GM18907 (cell line): ENCODE data around the gene ADAMTS4.

Experiments
- ATAC-seq: cut with Tn5 transposase; IDR thresholded peaks from one replicate; pipeline ENCODE4 v1.9.1; 2021; ENCODE audit warnings: mild to moderate bottlenecking, moderate library complexity; ENCODE audit not compliant: unreplicated experiment

The ADAMTS4 gene

GRCh38 chr1:161176468-161177111 is 22.3 kb downstream of the ADAMTS4 start:
- peak; percentile 6 for ATAC-seq

GRCh38 chr1:161175771-161176453 is 22.9 kb downstream of the ADAMTS4 start:
- ATAC-seq: no peak

GRCh38 chr1:161174911-161175310 is 23.9 kb downstream of the ADAMTS4 start:
- ATAC-seq: no peak

GRCh38 chr1:161173711-161174110 is 25.1 kb downstream of the ADAMTS4 start:
- no peak for ATAC-seq

- no peak for ATAC-seq
Measured at GRCh38 chr1:161172776-161173376, 26.0 kb downstream of the ADAMTS4 start.

GRCh38 chr1:161172349-161172748 is 26.5 kb downstream of the ADAMTS4 start:
- ATAC-seq: no peak

- no peak for ATAC-seq
Measured at GRCh38 chr1:161171696-161172095, 27.2 kb downstream of the ADAMTS4 start.

- no peak for ATAC-seq
Measured at GRCh38 chr1:161171191-161171590, 27.7 kb downstream of the ADAMTS4 start.

GRCh38 chr1:161168906-161169305 is 29.9 kb downstream of the ADAMTS4 start:
- no peak for ATAC-seq

GRCh38 chr1:161166669-161167548 is 31.9 kb downstream of the ADAMTS4 start:
- peak; percentile 12 for ATAC-seq

- ATAC-seq: peak; percentile 92
Measured at GRCh38 chr1:161165742-161166668, 32.8 kb downstream of the ADAMTS4 start, which contains the start of gene PPOX. PPOX (plus strand) TSS chr1:161166426; CDS start chr1:161166848, 422 bp downstream.

GRCh38 chr1:161164901-161165610 is 33.8 kb downstream of the ADAMTS4 start:
- ATAC-seq: no peak

- no peak for ATAC-seq
Measured at GRCh38 chr1:161163793-161164192, 35.1 kb downstream of the ADAMTS4 start.

GRCh38 chr1:161162806-161163205 is 36.0 kb downstream of the ADAMTS4 start:
- no peak for ATAC-seq

GRCh38 chr1:161162052-161162451 is 36.8 kb downstream of the ADAMTS4 start:
- no peak for ATAC-seq

GRCh38 chr1:161161652-161162051 is 37.2 kb downstream of the ADAMTS4 start:
- no peak for ATAC-seq

GRCh38 chr1:161160671-161161145 is 38.1 kb downstream of the ADAMTS4 start:
- ATAC-seq: no peak

GRCh38 chr1:161159913-161160243 is 39.0 kb downstream of the ADAMTS4 start:
- ATAC-seq: no peak
